EH (cell line): Measurements from ENCODE around the gene SAE1.

Source experiments
- DNase-seq: peaks from one replicate; pipeline ENCODE4 v3.0.0-alpha.2; 2015; ENCODE audit warnings: low read depth

Gene SAE1

GRCh38 chr19:47221080-47221841 is 90.6 kb downstream of the SAE1 start:
- DNase-seq: no peak

GRCh38 chr19:47221890-47222289 is 91.3 kb downstream of the SAE1 start:
- no peak for DNase-seq

GRCh38 chr19:47225746-47226425 is 95.3 kb downstream of the SAE1 start:
- DNase-seq: peak; percentile 88

- DNase-seq: peak; percentile 90
Measured at GRCh38 chr19:47226426-47227351, 96.1 kb downstream of the SAE1 start.

GRCh38 chr19:47227352-47228167 is 96.9 kb downstream of the SAE1 start:
- DNase-seq: peak; percentile 97

GRCh38 chr19:47228168-47228936 is 97.7 kb downstream of the SAE1 start:
- DNase-seq: peak; percentile 57

- DNase-seq: peak; percentile 43
Measured at GRCh38 chr19:47228937-47229675, 98.5 kb downstream of the SAE1 start.

- DNase-seq: peak; percentile 30
Measured at GRCh38 chr19:47229676-47230053, 99.0 kb downstream of the SAE1 start.

- DNase-seq: peak; percentile 53
Measured at GRCh38 chr19:47230054-47230920, 99.7 kb downstream of the SAE1 start.

- no peak for DNase-seq
Measured at GRCh38 chr19:47230921-47231214, 100.2 kb downstream of the SAE1 start, which contains the start of gene BBC3. Gene BBC3 (minus strand): TSS chr19:47231199. CDS start chr19:47228431, 2,768 bp downstream.

- DNase-seq: peak; percentile 86
Measured at GRCh38 chr19:47231215-47232054, 100.8 kb downstream of the SAE1 start.

- peak; percentile 85 for DNase-seq
Measured at GRCh38 chr19:47232422-47233211, 102.0 kb downstream of the SAE1 start.

- no peak for DNase-seq
Measured at GRCh38 chr19:47236072-47236675, 105.5 kb downstream of the SAE1 start.

- peak; percentile 43 for DNase-seq
Measured at GRCh38 chr19:47239152-47239551, 108.5 kb downstream of the SAE1 start.

- DNase-seq: peak; percentile 70
Measured at GRCh38 chr19:47239610-47240296, 109.1 kb downstream of the SAE1 start.

- DNase-seq: no peak
Measured at GRCh38 chr19:47240556-47240955, 109.9 kb downstream of the SAE1 start.
